WTC11 (cell line): ENCODE results near the gene SEC22A. TPM values are rescaled to one million over a fixed set of nuclear protein-coding genes. Genes with fewer than 3 reads are reported as not detected.
A peak's percentile ranks its signal among the peaks of the same experiment; 100 is the strongest.

Experiments
- ATAC-seq: fragments of 200-7000 bp; cut with Tn5 transposase; 2 replicates; pipeline ENCODE4 v1.10.0; 2021; ENCODE audit warnings: mild to moderate bottlenecking, moderate library complexity
- CTCF ChIA-PET: fragments of 300-600 bp; sonication (Branson Sonifier 250); formaldehyde crosslinking; loops from one replicate; lab custom pipeline; 2021; ENCODE audit warnings: antibody characterized with exemption; lab: Charles Lee
- POLR2A ChIA-PET: fragments of 350-600 bp; sonication (Branson Sonifier 250); formaldehyde crosslinking; loops from one replicate; lab custom pipeline; 2021; ENCODE audit warnings: antibody characterized with exemption; lab: Charles Lee
- DNase-seq: peaks from one replicate; pipeline ENCODE4 v3.0.0; 2021; ENCODE audit warnings: low spot score
- H3K27ac Mint-ChIP-seq: 2 replicates; pipeline ENCODE4 v1.8.0; 2021; ENCODE audit warnings: mixed read lengths
- H3K27me3 Mint-ChIP-seq: 2 replicates; pipeline ENCODE4 v1.8.0; 2021; ENCODE audit warnings: low read depth, mild to moderate bottlenecking, moderate library complexity, mixed read lengths
- H3K36me3 Mint-ChIP-seq: 2 replicates; pipeline ENCODE4 v1.8.0; 2021; ENCODE audit warnings: mixed read lengths
- H3K4me1 Mint-ChIP-seq: 2 replicates; pipeline ENCODE4 v1.8.0; 2022; ENCODE audit warnings: mixed read lengths
- H3K4me3 Mint-ChIP-seq: 2 replicates; pipeline ENCODE4 v1.8.0; 2021; ENCODE audit warnings: mild to moderate bottlenecking, moderate library complexity, mixed read lengths
- H3K9me3 Mint-ChIP-seq: 2 replicates; pipeline ENCODE4 v1.8.0; 2021; ENCODE audit warnings: mixed read lengths
- ATF1 ChIP-seq: sonication (generic); formaldehyde crosslinking; IDR thresholded peaks from 2 replicates; pipeline ENCODE4 v1.8.1; 2023; ENCODE audit warnings: mild to moderate bottlenecking, moderate library complexity, missing genetic modification reagents
- CREB1 ChIP-seq: sonication (generic); formaldehyde crosslinking; IDR thresholded peaks from 2 replicates; pipeline ENCODE4 v1.8.0; 2023; ENCODE audit warnings: mild to moderate bottlenecking, missing genetic modification reagents
- GABPB1 ChIP-seq: sonication (generic); formaldehyde crosslinking; IDR thresholded peaks from 2 replicates; pipeline ENCODE4 v1.8.1; 2023; ENCODE audit warnings: mild to moderate bottlenecking, missing genetic modification reagents
- GRHL2 ChIP-seq: fragments of 250-450 bp; sonication (Bioruptor Pico); IDR thresholded peaks from 2 replicates; pipeline ENCODE4 v1.8.0; 2022; ENCODE audit warnings: mild to moderate bottlenecking, moderate library complexity; ENCODE audit not compliant: insufficient replicate concordance, severe bottlenecking
- JAZF1 ChIP-seq: fragments of 250-450 bp; sonication (Bioruptor Pico); IDR thresholded peaks from 2 replicates; pipeline ENCODE4 v1.9.0; 2021; ENCODE audit warnings: moderate library complexity, mild to moderate bottlenecking, inconsistent platforms
- JUN ChIP-seq: sonication (generic); formaldehyde crosslinking; IDR thresholded peaks from 2 replicates; pipeline ENCODE4 v1.8.0; 2023; ENCODE audit warnings: mild to moderate bottlenecking, missing genetic modification reagents
- RELA ChIP-seq: sonication (generic); formaldehyde crosslinking; IDR thresholded peaks from 2 replicates; pipeline ENCODE4 v1.8.1; 2022; ENCODE audit warnings: missing genetic modification reagents, mild to moderate bottlenecking, borderline replicate concordance
- RORB ChIP-seq: fragments of 250-450 bp; sonication (Bioruptor Pico); IDR thresholded peaks from 2 replicates; pipeline ENCODE4 v1.9.0; 2021; ENCODE audit warnings: mild to moderate bottlenecking
- ZNF671 ChIP-seq: fragments of 250-450 bp; sonication (Bioruptor Pico); IDR thresholded peaks from 2 replicates; pipeline ENCODE4 v1.8.0; 2021; ENCODE audit warnings: mild to moderate bottlenecking
- total RNA-seq: library from RNA; stranded (reverse); gene quantifications from 3 replicates; pipeline ENCODE4 v1.2.3, GENCODE V29; 2021
- TF ChIP-seq, protein P1 (sequence below): sonication (generic); formaldehyde crosslinking; IDR thresholded peaks from 2 replicates; pipeline ENCODE4 v1.8.0; 2022; ENCODE audit warnings: mild to moderate bottlenecking, missing genetic modification reagents
- TF ChIP-seq, protein P2 (sequence below): fragments of 250-450 bp; sonication (Bioruptor Pico); IDR thresholded peaks from 2 replicates; pipeline ENCODE4 v1.9.0; 2021; ENCODE audit warnings: moderate library complexity, mild to moderate bottlenecking, inconsistent platforms, borderline replicate concordance
- TF ChIP-seq, protein P3 (sequence below): fragments of 250-450 bp; sonication (Bioruptor Pico); IDR thresholded peaks from 2 replicates; pipeline ENCODE4 v1.8.0; 2021; ENCODE audit warnings: mild to moderate bottlenecking
- TF ChIP-seq, protein P4 (sequence below): fragments of 250-450 bp; sonication (Bioruptor Pico); IDR thresholded peaks from 2 replicates; pipeline ENCODE4 v1.9.0; 2021; ENCODE audit warnings: mild to moderate bottlenecking, borderline replicate concordance
- TF ChIP-seq, protein P5 (sequence below): sonication (generic); formaldehyde crosslinking; IDR thresholded peaks from 2 replicates; pipeline ENCODE4 v1.8.1; 2022; ENCODE audit warnings: low read depth, missing genetic modification reagents, borderline replicate concordance
- TF ChIP-seq, protein P6 (sequence below): sonication (generic); formaldehyde crosslinking; conservative IDR thresholded peaks from 2 replicates; pipeline ENCODE4 v1.8.1; 2022; ENCODE audit warnings: mild to moderate bottlenecking, missing genetic modification reagents
- TF ChIP-seq, protein P7 (sequence below): sonication (generic); formaldehyde crosslinking; IDR thresholded peaks from 2 replicates; pipeline ENCODE4 v1.8.1; 2022; ENCODE audit warnings: mild to moderate bottlenecking, missing genetic modification reagents, moderate library complexity, borderline replicate concordance

The SEC22A gene
- total RNA-seq, 1 experiment from 2014 or later, result 12.6 TPM

DNA sequence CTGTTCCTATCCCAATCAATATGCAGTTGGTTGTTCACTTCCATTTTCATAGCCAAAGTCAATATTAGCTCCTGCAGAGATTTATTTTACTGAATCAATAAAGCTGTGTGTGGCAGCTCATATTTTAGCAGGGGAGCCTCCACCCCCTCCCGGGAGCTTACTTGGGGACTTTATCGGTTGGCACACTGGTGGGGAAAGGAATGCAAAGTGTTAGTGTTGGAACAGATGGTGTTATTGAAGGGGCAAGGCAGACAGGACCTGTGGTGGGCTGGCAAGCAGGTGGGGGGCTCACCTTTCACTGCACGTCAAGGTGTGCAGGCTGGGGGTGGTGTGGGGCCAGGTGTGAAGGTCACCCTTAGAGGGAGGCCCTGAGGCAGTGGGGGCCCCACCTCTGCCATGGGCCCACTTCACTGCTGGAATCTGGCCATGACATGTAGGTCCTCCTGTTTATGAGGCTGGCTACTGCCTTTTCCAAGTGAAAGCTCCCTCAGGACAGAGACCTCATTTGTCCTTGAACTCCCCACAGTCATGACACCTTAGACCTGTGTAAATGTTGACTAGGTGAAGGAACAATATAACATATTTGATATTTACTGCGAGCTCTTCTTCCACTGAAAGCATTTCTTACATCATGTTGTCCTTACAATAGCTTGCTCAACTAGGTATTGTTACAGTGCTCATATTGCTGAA is 44.0 kb upstream of the SEC22A start:
- DNase-seq, result no peak
- Mint-ChIP-seq H3K36me3 (peaks cover 20% of the 10 kb centered on the region), H3K27ac (peak overlapping the region; percentile 8; the same call in 1 of the 2 replicates), H3K27me3 (no peaks in the 10 kb centered on the region), H3K4me3 (no peak overlapping the region), H3K4me1 (no peaks in the 10 kb centered on the region), H3K9me3 (no peaks in the 10 kb centered on the region)
- ChIA-PET POLR2A (no interaction called here), CTCF (interaction anchor here (1.3 kb wide), 1 partner anchor 150 kb away, joined by 3 read pairs; no protein-coding TSS in a partner anchor)
- TF ChIP-seq, protein P1, sequence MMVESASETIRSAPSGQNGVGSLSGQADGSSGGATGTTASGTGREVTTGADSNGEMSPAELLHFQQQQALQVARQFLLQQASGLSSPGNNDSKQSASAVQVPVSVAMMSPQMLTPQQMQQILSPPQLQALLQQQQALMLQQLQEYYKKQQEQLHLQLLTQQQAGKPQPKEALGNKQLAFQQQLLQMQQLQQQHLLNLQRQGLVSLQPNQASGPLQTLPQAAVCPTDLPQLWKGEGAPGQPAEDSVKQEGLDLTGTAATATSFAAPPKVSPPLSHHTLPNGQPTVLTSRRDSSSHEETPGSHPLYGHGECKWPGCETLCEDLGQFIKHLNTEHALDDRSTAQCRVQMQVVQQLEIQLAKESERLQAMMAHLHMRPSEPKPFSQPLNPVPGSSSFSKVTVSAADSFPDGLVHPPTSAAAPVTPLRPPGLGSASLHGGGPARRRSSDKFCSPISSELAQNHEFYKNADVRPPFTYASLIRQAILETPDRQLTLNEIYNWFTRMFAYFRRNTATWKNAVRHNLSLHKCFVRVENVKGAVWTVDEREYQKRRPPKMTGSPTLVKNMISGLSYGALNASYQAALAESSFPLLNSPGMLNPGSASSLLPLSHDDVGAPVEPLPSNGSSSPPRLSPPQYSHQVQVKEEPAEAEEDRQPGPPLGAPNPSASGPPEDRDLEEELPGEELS (CRISPR knock-in tag), result no peak
- TF ChIP-seq GABPB1 (CRISPR knock-in tag), result peak; percentile 76
- no peak for ATAC-seq

DNA sequence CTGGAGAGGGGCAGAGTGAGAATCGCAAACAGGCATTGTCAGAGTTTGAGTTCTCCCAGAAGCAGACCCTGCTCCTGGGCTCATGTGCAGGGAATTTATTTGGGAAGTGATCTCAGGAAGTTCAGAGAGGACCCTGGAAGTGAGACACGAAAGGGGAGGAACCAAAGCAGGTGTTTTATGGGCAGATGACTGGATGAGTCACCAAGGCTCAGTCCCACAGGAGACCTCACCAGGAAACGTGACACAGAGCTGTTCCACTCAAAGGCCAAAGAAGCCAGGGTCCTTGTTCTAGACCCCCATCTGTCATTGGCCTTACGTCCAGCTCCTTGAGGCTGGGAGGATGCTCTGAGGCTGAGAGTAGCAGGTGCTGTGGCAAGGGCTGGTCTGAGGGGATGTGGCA is 43.4 kb upstream of the SEC22A start:
- CTCF ChIA-PET, result interaction anchor here (1.3 kb wide), 1 partner anchor 149 kb away, joined by 3 read pairs; no protein-coding TSS in a partner anchor
- Mint-ChIP-seq H3K27ac (peak overlapping the region; percentile 8; the same call in 1 of the 2 replicates), H3K4me1 (no peaks in the 10 kb centered on the region), H3K27me3 (no peaks in the 10 kb centered on the region), H3K36me3 (peaks cover 25% of the 10 kb centered on the region), H3K4me3 (no peak overlapping the region), H3K9me3 (no peaks in the 10 kb centered on the region)
- POLR2A ChIA-PET, result no interaction called here
- ATAC-seq (no peak), DNase-seq (no peak)
- no peak for TF ChIP-seq RELA (CRISPR knock-in tag)
- TF ChIP-seq RORB, result no peak
- TF ChIP-seq ZNF671 (CRISPR knock-in tag), result no peak
- no peak for TF ChIP-seq JAZF1 (CRISPR knock-in tag)
- TF ChIP-seq, protein P2, sequence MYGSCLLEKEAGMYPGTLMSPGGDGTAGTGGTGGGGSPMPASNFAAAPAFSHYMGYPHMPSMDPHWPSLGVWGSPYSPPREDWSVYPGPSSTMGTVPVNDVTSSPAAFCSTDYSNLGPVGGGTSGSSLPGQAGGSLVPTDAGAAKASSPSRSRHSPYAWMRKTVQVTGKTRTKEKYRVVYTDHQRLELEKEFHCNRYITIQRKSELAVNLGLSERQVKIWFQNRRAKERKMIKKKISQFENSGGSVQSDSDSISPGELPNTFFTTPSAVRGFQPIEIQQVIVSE, result no peak
- TF ChIP-seq, protein P3, sequence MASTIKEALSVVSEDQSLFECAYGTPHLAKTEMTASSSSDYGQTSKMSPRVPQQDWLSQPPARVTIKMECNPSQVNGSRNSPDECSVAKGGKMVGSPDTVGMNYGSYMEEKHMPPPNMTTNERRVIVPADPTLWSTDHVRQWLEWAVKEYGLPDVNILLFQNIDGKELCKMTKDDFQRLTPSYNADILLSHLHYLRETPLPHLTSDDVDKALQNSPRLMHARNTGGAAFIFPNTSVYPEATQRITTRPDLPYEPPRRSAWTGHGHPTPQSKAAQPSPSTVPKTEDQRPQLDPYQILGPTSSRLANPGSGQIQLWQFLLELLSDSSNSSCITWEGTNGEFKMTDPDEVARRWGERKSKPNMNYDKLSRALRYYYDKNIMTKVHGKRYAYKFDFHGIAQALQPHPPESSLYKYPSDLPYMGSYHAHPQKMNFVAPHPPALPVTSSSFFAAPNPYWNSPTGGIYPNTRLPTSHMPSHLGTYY (CRISPR knock-in tag), result no peak
- TF ChIP-seq GRHL2 (CRISPR knock-in tag), result no peak
- no peak for TF ChIP-seq ATF1 (CRISPR knock-in tag)

DNA sequence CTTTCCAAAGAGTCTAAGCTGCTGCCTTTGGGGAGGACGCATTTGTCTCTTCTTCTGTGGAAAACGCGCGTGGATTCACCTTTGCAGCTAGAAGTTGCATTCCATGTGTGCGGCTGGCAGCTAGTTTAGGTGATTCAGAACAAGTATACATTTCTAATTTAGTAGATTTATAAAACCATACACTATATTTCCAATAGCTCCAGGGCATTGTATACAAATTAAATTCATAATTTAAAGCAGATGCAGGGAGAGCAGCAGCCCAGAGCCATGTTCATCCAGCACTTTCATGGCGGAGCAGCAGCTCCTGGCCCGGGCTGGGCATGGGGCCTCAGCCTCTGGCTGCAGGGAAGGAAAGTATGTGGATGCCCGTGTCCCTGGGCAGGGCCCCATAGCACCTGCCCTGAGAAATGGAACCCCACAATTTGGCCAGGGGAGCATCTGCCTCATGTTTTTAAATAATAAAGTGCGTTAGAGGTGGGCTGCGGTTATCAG is 42.8 kb upstream of the SEC22A start:
- Mint-ChIP-seq H3K4me1 (no peaks in the 10 kb centered on the region), H3K27ac (no peak overlapping the region), H3K36me3 (peaks cover 31% of the 10 kb centered on the region), H3K27me3 (no peaks in the 10 kb centered on the region), H3K9me3 (no peaks in the 10 kb centered on the region), H3K4me3 (no peak overlapping the region)
- DNase-seq, result no peak
- ChIA-PET POLR2A (no interaction called here), CTCF (interaction anchor here (0.8 to 1.6 kb wide), 3 partner anchors 115 to 149 kb away, joined by 3 to 5 read pairs (median 3); partner anchors contain the start of gene SEMA5B)
- ATAC-seq, result no peak
- TF ChIP-seq, protein P4, sequence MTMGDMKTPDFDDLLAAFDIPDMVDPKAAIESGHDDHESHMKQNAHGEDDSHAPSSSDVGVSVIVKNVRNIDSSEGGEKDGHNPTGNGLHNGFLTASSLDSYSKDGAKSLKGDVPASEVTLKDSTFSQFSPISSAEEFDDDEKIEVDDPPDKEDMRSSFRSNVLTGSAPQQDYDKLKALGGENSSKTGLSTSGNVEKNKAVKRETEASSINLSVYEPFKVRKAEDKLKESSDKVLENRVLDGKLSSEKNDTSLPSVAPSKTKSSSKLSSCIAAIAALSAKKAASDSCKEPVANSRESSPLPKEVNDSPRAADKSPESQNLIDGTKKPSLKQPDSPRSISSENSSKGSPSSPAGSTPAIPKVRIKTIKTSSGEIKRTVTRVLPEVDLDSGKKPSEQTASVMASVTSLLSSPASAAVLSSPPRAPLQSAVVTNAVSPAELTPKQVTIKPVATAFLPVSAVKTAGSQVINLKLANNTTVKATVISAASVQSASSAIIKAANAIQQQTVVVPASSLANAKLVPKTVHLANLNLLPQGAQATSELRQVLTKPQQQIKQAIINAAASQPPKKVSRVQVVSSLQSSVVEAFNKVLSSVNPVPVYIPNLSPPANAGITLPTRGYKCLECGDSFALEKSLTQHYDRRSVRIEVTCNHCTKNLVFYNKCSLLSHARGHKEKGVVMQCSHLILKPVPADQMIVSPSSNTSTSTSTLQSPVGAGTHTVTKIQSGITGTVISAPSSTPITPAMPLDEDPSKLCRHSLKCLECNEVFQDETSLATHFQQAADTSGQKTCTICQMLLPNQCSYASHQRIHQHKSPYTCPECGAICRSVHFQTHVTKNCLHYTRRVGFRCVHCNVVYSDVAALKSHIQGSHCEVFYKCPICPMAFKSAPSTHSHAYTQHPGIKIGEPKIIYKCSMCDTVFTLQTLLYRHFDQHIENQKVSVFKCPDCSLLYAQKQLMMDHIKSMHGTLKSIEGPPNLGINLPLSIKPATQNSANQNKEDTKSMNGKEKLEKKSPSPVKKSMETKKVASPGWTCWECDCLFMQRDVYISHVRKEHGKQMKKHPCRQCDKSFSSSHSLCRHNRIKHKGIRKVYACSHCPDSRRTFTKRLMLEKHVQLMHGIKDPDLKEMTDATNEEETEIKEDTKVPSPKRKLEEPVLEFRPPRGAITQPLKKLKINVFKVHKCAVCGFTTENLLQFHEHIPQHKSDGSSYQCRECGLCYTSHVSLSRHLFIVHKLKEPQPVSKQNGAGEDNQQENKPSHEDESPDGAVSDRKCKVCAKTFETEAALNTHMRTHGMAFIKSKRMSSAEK (CRISPR knock-in tag), result no peak
- TF ChIP-seq, protein P5, sequence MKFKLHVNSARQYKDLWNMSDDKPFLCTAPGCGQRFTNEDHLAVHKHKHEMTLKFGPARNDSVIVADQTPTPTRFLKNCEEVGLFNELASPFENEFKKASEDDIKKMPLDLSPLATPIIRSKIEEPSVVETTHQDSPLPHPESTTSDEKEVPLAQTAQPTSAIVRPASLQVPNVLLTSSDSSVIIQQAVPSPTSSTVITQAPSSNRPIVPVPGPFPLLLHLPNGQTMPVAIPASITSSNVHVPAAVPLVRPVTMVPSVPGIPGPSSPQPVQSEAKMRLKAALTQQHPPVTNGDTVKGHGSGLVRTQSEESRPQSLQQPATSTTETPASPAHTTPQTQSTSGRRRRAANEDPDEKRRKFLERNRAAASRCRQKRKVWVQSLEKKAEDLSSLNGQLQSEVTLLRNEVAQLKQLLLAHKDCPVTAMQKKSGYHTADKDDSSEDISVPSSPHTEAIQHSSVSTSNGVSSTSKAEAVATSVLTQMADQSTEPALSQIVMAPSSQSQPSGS (CRISPR knock-in tag), result no peak
- TF ChIP-seq, protein P6, sequence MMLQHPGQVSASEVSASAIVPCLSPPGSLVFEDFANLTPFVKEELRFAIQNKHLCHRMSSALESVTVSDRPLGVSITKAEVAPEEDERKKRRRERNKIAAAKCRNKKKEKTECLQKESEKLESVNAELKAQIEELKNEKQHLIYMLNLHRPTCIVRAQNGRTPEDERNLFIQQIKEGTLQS, result no peak
- TF ChIP-seq GABPB1 (CRISPR knock-in tag) (no peak), GRHL2 (CRISPR knock-in tag) (no peak), JUN (CRISPR knock-in tag) (no peak), CREB1 (CRISPR knock-in tag) (no peak)
- TF ChIP-seq, protein P1 (CRISPR knock-in tag), result no peak
- TF ChIP-seq, protein P7, sequence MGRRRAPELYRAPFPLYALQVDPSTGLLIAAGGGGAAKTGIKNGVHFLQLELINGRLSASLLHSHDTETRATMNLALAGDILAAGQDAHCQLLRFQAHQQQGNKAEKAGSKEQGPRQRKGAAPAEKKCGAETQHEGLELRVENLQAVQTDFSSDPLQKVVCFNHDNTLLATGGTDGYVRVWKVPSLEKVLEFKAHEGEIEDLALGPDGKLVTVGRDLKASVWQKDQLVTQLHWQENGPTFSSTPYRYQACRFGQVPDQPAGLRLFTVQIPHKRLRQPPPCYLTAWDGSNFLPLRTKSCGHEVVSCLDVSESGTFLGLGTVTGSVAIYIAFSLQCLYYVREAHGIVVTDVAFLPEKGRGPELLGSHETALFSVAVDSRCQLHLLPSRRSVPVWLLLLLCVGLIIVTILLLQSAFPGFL, result no peak
